GM21360 (cell line): ENCODE measurements around the gene MSX1.

Source experiments
- ATAC-seq: cut with Tn5 transposase; IDR thresholded peaks from one replicate; pipeline ENCODE4 v1.9.1; 2021; ENCODE audit warnings: mild to moderate bottlenecking, moderate library complexity; ENCODE audit not compliant: unreplicated experiment

MSX1 gene

GRCh38 chr4:4838936-4839810 lies 20.3 kb upstream of the MSX1 start:
- ATAC-seq = no peak

- ATAC-seq = no peak
Observed at GRCh38 chr4:4840351-4840750, 19.1 kb upstream of the MSX1 start.

GRCh38 chr4:4841156-4841555 lies 18.3 kb upstream of the MSX1 start:
- no peak for ATAC-seq

GRCh38 chr4:4842476-4843441 lies 16.7 kb upstream of the MSX1 start:
- ATAC-seq = no peak

GRCh38 chr4:4843635-4844291 lies 15.7 kb upstream of the MSX1 start:
- no peak for ATAC-seq

- ATAC-seq = no peak
Observed at GRCh38 chr4:4845027-4845426, 14.4 kb upstream of the MSX1 start.

- no peak for ATAC-seq
Observed at GRCh38 chr4:4847011-4847410, 12.5 kb upstream of the MSX1 start.

- no peak for ATAC-seq
Observed at GRCh38 chr4:4848540-4848939, 10.9 kb upstream of the MSX1 start.

- no peak for ATAC-seq
Observed at GRCh38 chr4:4849106-4849505, 10.4 kb upstream of the MSX1 start.

- no peak for ATAC-seq
Observed at GRCh38 chr4:4849524-4850193, 9.8 kb upstream of the MSX1 start.

- ATAC-seq = no peak
Observed at GRCh38 chr4:4851081-4851480, 8.4 kb upstream of the MSX1 start.

- no peak for ATAC-seq
Observed at GRCh38 chr4:4851906-4852305, 7.6 kb upstream of the MSX1 start.

- peak; percentile 60 for ATAC-seq
Observed at GRCh38 chr4:4852591-4853362, 6.7 kb upstream of the MSX1 start.

GRCh38 chr4:4853371-4853823 lies 6.1 kb upstream of the MSX1 start:
- ATAC-seq = no peak

- ATAC-seq = no peak
Observed at GRCh38 chr4:4853921-4854648, 5.4 kb upstream of the MSX1 start.

GRCh38 chr4:4854649-4855295 lies 4.7 kb upstream of the MSX1 start:
- no peak for ATAC-seq

- no peak for ATAC-seq
Observed at GRCh38 chr4:4855301-4856070, 4.0 kb upstream of the MSX1 start.
